Skeletal muscle tissue (tissue), 4 donors: ENCODE measurements around the gene FMO1. TPM values are rescaled to one million over a fixed set of nuclear protein-coding genes. Genes with fewer than 3 reads are reported as not detected.

Experiments
- H3K27ac ChIP-seq: one replicate; pipeline ENCODE4 v1.7.0; 2013; ENCODE audit warnings: mild to moderate bottlenecking, low read depth, low read length, inconsistent platforms
- H3K27me3 ChIP-seq, 3 donors: one replicate each; pipeline ENCODE4 v1.7.0; 2013; ENCODE audit warnings: low read length in 3 of 3; ENCODE audit not compliant: control insufficient read depth in 3 of 3, insufficient read depth in 3 of 3
- H3K36me3 ChIP-seq, 3 donors: one replicate each; pipeline ENCODE4 v1.7.0; 2013; ENCODE audit warnings: low read length in 3 of 3; ENCODE audit not compliant: control insufficient read depth in 3 of 3, insufficient read depth in 3 of 3
- H3K4me1 ChIP-seq, 3 donors: one replicate each; pipeline ENCODE4 v1.7.0; 2013; ENCODE audit warnings: low read length in 3 of 3, mild to moderate bottlenecking in 3 of 3; ENCODE audit not compliant: control insufficient read depth in 3 of 3, insufficient read depth in 3 of 3
- H3K4me3 ChIP-seq, 3 donors: one replicate each; pipeline ENCODE4 v1.7.0; 2013; ENCODE audit warnings: low read length in 3 of 3
- H3K9ac ChIP-seq, 3 donors: one replicate each; pipeline ENCODE4 v1.7.0; 2013; ENCODE audit warnings: low read length in 3 of 3, mild to moderate bottlenecking in 3 of 3, moderate library complexity in 2 of 3, low read depth in 1 of 3
- H3K9me3 ChIP-seq, 3 donors: one replicate each; pipeline ENCODE4 v1.7.0; 2013; ENCODE audit warnings: low read length in 3 of 3; ENCODE audit not compliant: control insufficient read depth in 3 of 3
- total RNA-seq: library from RNA; depleted of rRNA; stranded (reverse); fragments of >200 nt; gene quantifications from one replicate; pipeline ENCODE4 v1.2.3, GENCODE V29; 2014
- donor health status: Osteomylitis.

FMO1 gene, protein sequence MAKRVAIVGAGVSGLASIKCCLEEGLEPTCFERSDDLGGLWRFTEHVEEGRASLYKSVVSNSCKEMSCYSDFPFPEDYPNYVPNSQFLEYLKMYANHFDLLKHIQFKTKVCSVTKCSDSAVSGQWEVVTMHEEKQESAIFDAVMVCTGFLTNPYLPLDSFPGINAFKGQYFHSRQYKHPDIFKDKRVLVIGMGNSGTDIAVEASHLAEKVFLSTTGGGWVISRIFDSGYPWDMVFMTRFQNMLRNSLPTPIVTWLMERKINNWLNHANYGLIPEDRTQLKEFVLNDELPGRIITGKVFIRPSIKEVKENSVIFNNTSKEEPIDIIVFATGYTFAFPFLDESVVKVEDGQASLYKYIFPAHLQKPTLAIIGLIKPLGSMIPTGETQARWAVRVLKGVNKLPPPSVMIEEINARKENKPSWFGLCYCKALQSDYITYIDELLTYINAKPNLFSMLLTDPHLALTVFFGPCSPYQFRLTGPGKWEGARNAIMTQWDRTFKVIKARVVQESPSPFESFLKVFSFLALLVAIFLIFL
- 5.7 TPM for total RNA-seq

DNA sequence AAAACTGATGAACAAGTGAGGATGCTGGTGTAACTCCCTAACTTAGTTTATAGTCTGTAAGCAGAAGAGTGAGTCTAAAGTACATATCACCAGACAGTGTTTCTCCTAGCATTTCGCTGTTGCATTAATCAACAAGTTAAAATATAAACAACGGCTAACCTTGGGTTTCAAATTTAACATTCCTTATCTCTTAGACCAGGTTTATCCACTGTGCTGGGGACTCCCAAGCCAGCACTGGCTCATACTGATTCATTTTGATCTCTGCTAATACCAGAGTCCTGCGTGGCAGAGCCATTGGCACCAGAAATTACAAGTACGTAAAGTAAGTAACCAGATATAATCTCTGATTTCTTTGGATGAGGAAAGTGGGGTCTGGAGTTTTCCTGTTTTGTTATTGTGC lies at the start of gene FMO1:
Gene FMO1 (plus strand): TSS at position 193 of the 400 bp plus-strand sequence. CDS start 9,594 bp downstream, outside the sequence.
- H3K36me3 ChIP-seq: no peaks in the 10 kb centered on the region
- peaks cover 0 to 6% (median 2%) of the 10 kb centered on the region in 3 donors for H3K4me1 ChIP-seq
- no peak within 1 kb of the TSS for H3K9ac ChIP-seq
- H3K27ac ChIP-seq: no peak within 1 kb of the TSS
- no peaks in the 10 kb centered on the region for H3K9me3 ChIP-seq
- H3K4me3 ChIP-seq: no peak within 1 kb of the TSS
- peaks cover 5 to 8% (median 7%) of the 10 kb centered on the region in 3 donors for H3K27me3 ChIP-seq

- H3K36me3 ChIP-seq: peaks cover 0 to under 1% (median 0%) of the 10 kb centered on the region in 3 donors
- H3K27ac ChIP-seq: no peak overlapping the region
Observed at GRCh38 chr1:171204296-171204695, 44.0 kb upstream of the FMO1 start.

DNA sequence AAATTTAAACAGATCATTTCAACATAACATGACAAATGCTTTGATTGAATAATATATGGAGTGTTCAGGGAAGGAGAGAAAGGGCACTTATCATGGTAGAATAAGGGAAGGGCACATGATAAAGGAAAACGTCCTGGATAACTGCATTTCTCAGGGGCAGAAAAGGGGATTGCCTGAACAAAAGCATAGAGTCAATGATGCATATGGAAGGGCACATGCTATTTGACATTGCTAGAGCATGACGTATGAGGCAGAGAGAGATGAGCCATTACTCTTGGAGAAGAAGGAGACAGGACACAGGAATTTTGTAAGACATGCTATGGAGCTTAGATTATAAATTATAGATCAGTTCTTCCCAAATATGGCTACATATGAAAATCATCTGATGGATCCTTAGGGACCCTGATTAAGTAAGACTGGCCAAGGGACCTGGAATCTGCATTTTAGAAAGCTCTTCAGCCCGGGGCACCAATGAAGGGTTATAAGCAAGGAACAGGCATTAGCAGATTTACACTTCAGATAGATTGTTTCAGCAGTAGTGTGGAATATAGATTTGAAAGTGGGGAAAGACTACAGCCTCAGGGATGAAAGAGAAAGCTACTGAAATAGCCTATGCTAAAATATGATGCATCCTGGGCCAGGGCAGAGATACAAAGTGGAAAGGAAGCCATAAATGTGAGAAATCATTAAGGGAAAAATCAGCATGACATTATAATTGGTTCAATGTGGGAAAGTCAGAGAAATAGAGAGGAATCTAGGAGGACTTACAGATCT lies 41.9 kb upstream of the FMO1 start:
- H3K9ac ChIP-seq: no peak overlapping the region
- no peak overlapping the region for H3K27ac ChIP-seq
- no peaks in the 10 kb centered on the region for H3K36me3 ChIP-seq
- no peaks in the 10 kb centered on the region for H3K27me3 ChIP-seq
- H3K9me3 ChIP-seq: no peaks in the 10 kb centered on the region
- H3K4me3 ChIP-seq: no peak overlapping the region
- peaks cover 0 to 2% (median 0%) of the 10 kb centered on the region in 3 donors for H3K4me1 ChIP-seq

More at GRCh38 chr1:171204296-171204695, 44.0 kb upstream of the FMO1 start:
- no peaks in the 10 kb centered on the region for H3K4me1 ChIP-seq
- peaks cover 0 to 1% (median 0%) of the 10 kb centered on the region in 3 donors for H3K9me3 ChIP-seq
- no peak overlapping the region for H3K4me3 ChIP-seq
- no peak overlapping the region for H3K9ac ChIP-seq
- H3K27me3 ChIP-seq: no peaks in the 10 kb centered on the region

DNA sequence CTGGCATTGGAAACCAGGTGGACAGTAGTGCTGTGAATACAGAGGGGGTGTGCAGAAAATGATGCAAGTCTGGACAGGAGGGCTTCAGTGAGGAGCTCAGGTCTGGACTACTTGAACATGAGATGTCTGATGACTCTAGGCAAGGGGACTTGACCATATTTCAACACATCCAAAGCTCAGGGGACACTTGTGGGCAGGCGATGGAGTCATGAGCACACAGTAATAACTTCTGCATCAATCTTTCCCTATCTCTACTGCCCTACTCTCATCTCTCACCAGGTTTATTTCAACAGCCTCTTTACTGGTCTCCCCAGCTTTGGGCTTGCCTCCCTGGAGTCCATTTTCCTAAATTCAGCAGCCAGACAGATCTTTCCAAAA lies 41.3 kb upstream of the FMO1 start:
- Histone ChIP-seq H3K9me3 (no peaks in the 10 kb centered on the region), H3K9ac (no peak overlapping the region), H3K36me3 (no peaks in the 10 kb centered on the region), H3K4me1 (peaks cover 0 to 2% (median 0%) of the 10 kb centered on the region in 3 donors), H3K27me3 (no peaks in the 10 kb centered on the region), H3K4me3 (no peak overlapping the region), H3K27ac (no peak overlapping the region)

DNA sequence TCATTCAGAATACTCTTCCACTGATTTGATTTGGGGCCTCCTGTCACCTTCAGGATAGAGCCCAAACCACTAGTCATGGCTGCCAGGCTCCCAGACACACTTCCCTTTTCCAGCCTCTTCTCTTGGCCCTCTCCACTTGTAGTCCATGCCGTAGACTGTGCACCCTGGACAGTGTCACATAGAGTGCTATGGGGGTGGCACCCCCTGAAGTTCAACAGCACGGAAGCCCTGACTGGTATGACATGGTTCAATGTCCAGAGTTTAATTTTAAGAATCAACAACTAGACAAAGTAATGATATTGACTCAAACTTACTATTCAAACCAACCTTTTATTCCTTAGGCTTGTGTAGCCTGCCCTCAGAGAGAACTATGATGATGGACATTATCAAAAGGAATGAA lies 40.9 kb upstream of the FMO1 start:
- Histone ChIP-seq H3K27ac (no peak overlapping the region), H3K36me3 (no peaks in the 10 kb centered on the region), H3K9ac (no peak overlapping the region)

DNA sequence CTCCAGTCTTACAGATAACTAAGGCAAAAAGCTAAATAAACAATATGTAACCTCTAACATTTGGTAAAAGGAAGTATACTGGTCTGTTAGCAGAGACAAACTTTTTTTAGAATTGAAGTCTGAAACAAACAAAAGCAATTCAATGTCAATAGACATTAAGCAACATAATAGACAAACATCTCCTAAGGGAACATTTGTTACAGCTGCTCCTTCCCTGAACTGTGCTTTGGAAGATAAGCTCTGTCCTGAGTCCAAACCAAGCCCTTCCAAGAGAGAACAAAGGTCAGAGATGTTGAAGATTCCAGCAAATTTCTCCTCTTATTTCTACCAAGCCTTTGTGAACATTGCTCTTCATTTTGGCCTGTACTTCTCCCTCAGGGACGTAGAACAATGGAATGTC lies 37.9 kb upstream of the FMO1 start:
- H3K27ac ChIP-seq: no peak overlapping the region

More for the DNA sequence above, 40.9 kb upstream of the FMO1 start:
- Histone ChIP-seq H3K27me3 (no peaks in the 10 kb centered on the region), H3K9me3 (no peaks in the 10 kb centered on the region), H3K4me1 (peaks cover 0 to 2% (median 0%) of the 10 kb centered on the region in 3 donors), H3K4me3 (no peak overlapping the region)

GRCh38 chr1:171212607-171213351 lies 35.5 kb upstream of the FMO1 start:
- Histone ChIP-seq H3K4me1 (peaks cover 0 to 2% (median 0%) of the 10 kb centered on the region in 3 donors), H3K4me3 (no peak overlapping the region), H3K9ac (no peak overlapping the region), H3K9me3 (no peaks in the 10 kb centered on the region), H3K27me3 (no peaks in the 10 kb centered on the region), H3K36me3 (no peaks in the 10 kb centered on the region), H3K27ac (no peak overlapping the region)

More for the DNA sequence above, 37.9 kb upstream of the FMO1 start:
- no peak overlapping the region for H3K4me3 ChIP-seq
- H3K9me3 ChIP-seq: no peaks in the 10 kb centered on the region
- H3K4me1 ChIP-seq: peaks cover 0 to 2% (median 0%) of the 10 kb centered on the region in 3 donors
- no peaks in the 10 kb centered on the region for H3K36me3 ChIP-seq
- no peak overlapping the region for H3K9ac ChIP-seq
- H3K27me3 ChIP-seq: no peaks in the 10 kb centered on the region

DNA sequence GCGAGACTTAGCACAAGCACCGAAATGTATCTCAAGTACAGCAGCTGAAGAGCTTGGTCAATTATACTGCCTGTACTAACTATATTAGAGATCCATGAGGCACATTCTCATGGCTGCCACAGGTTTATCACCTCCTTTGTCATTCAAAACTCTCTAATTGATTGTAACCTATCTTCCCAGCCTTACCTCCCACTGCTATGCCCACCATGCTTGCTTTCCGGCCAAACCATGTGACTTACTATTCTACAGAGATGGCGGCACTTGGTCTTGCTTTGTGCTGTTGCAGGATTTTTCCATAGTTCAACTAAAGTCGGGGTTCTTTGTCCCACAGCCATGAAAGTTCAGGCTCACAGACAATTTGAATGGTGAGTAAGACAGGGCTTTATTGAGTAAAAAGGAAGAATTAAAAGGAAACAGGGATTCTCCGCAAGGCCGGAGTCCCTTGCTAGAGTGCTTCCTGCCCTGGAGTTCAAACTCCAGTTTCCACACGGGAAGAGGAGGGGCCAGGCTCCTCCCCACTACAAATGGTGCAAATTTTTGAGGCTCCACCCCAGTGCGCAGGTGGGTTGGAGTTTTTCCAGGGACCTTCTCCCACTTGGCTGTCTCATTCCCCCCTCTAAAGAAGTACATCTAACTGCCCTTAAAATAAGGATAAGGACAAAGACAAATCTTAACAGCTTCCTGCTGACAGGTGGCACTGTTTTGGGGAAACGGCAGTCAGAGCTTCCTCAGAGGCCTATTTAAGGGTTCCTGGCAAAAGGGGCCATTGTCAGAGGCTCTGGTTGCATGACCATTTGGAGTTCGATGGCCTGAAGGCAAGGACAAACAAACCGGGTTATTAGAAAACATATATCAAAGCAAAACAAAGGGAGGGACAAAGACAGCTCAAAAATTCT lies 34.5 kb upstream of the FMO1 start:
- Histone ChIP-seq H3K4me3 (no peak overlapping the region), H3K27me3 (no peaks in the 10 kb centered on the region), H3K9me3 (no peaks in the 10 kb centered on the region), H3K4me1 (peaks cover 0 to 7% (median 0%) of the 10 kb centered on the region in 3 donors), H3K9ac (no peak overlapping the region), H3K27ac (no peak overlapping the region), H3K36me3 (no peaks in the 10 kb centered on the region)
